Pulmonary artery endothelial cell (primary cell): ENCODE data around the gene TCEA2. TPM values are rescaled to one million over a fixed set of nuclear protein-coding genes. Genes with fewer than 3 reads are reported as not detected.

Experiments
- DNase-seq: peaks from one replicate; pipeline ENCODE4 v3.0.0-alpha.2; 2011; ENCODE audit warnings: low read depth, low spot score
- total RNA-seq: library from RNA; depleted of rRNA; stranded (reverse); fragments of >200 nt; gene quantifications from 2 replicates; pipeline ENCODE4 v1.2.3, GENCODE V29; 2014

The TCEA2 gene
- total RNA-seq, 1 donor from 2014 or later = 27.8 TPM

GRCh38 chr20:64064145-64064698 lies 1.2 kb downstream of the TCEA2 start:
- DNase-seq = no peak

- no peak for DNase-seq
These were observed 2.3 kb downstream of the TCEA2 start for GRCh38 chr20:64065062-64065973.

GRCh38 chr20:64065974-64066343 lies 3.0 kb downstream of the TCEA2 start:
- no peak for DNase-seq

GRCh38 chr20:64067005-64067632 lies 4.1 kb downstream of the TCEA2 start:
- no peak for DNase-seq

DNA sequence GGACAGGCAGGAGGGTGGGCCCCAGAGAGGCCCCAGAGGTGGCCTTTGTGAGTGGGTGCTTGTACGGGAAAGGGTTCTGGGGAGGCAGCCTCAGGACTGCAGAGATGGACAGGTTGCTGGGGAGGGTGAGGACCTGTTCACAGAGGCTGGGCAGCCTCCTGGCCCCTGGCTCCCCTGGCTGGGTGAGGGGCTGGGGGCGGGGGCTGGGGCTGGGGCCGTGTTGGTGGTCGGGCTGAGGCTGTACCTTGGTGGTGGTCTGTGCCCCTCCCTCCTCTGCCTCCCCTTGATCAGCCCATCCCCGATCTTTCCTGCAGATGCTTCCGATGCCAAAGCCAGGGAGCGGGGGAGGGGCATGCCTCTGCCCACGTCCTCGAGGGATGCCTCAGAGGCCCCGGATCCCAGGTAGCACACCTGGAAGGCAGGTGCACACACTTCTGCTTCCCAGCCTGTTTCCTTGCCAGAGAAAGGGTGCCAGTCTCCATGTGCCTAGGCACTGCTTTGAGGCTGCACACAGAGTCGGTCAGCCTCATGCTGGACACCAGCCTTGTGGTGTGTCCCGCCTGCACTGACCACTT lies 4.8 kb downstream of the TCEA2 start:
- no peak for DNase-seq

DNA sequence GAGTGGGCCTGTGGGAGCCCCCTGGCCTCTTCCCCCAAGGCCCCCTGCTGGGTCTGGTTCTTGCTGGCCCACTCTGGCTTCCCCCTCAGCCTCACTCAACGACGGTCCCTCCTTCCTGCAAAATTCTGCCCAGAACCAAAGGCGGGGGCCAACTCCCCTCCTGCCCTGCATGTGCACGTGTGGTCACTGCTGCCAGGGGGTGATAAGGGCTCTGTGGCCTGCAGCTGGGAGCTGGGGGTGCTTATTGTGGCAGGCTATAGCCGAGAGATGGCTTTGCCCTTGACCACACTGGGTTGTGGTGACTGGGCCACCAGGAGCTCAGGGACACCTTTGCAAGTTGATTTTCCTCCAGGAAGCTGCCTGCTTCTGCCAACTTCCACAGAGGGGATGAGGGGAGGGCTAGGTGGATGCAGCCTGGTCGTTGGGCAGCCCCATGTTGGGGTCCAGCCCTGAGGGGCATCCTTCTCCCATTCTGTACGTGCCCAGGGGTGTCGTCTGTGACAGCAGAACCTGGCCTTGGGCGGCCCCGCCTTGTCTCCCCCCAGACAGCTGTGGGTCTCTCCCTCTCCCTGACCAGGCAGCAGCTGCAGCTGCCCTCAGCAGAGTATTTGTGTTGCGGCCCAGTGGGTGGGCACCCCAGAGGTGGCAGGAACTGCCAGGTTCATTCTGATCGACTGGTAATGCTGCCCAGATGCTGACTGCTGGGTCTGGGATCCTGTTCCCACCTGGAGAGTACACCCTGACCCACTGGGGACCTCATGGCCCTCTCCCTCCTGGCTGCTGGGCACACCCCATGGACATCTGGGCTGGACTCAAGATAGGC lies 5.6 kb downstream of the TCEA2 start:
- no peak for DNase-seq

DNA sequence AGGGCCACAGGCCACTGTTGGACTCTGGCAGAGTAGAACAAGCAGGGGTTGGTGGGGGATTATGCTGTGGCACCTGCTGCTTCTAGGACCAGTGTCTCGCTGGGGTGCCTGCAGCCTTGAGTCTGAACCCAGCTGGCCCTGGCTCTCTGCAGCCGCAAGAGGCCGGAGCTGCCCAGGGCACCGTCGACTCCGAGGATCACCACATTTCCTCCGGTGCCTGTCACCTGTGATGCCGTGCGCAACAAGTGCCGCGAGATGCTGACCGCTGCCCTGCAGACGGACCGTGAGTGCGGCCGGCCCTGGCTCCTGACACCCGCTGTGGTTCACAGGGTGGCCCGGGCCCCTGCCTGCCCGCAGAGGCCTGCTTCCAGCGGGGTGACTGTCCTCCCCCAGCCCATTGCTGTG lies 6.2 kb downstream of the TCEA2 start:
- no peak for DNase-seq

DNA sequence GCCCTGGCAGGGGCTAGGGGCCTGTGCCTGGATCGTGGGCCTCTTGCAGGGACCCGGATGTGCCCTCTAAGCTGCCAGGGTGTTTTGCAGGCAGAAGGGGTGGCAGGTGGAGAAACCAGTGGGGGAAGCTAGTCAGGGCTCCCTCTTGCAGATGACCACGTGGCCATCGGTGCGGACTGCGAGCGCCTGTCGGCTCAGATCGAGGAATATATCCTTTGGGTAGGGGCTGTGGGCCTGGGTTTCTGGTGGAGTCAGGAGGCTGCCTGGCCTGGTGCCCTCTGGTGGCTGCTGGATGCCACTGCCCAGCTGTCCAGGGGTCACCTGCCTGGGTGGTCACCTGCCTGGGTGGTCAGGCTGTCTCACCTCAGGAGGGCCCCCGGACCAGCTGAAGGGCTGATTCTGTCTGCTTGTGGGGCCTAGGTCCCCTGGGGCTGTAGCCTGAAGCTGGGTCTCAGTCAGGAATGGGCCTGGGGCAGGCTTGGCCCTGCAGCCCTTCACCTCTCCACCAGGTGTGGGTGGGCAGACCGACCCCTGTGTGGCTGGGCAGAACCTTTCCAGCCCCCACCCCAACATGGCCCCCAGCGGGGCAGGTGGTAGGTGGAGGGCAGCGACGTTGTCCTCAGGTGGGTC lies 6.7 kb downstream of the TCEA2 start:
- DNase-seq = no peak

- no peak for DNase-seq
These were observed 7.4 kb downstream of the TCEA2 start for GRCh38 chr20:64070244-64070993.

DNA sequence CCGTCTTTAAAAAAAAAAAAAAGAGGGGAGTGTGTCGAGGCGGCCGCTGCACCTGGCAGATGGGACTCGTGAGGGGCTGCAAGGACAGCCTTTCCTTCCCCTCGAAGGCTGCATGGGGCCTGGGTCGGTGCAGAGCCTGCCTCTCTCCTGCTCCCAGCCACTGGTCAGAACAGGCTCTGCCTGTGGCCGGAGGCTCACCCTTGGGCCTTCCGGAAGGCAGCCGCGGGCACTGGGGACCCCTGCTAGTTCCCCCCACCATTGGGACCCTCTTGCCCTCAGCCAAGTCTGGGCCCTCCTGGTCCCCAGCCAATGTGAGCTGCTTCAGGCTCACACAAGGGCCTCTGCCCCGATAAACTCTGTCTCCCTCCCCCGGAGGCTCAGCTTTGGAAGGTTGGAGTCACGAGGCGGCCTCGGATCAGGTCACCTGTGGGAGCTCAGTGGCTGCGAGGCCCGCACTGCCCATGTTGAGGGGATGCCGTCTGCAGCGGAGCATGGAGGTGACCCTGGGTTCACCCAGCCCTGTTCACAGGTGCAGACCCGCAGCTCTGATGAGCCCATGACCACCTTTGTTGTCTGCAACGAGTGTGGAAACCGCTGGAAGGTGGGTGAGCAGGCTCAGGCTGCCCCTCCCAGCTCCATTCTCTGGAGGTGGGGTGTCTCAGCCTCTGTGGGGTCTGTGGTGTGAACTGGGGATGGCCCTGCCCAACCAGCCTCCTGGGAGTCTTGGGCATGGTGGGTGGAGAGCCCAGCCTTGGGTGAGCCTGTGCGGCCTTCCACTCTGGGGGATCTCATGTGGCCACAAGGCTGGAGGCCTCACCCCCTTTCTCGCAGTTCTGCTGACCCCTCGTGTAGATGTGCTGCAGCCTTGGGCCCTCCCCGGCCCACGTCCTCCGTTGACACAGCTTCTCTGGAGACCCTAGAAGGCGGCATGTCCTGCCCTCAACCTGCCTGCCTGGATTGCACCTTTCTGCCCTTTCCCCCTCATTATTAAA lies 8.6 kb downstream of the TCEA2 start:
- DNase-seq = no peak

DNA sequence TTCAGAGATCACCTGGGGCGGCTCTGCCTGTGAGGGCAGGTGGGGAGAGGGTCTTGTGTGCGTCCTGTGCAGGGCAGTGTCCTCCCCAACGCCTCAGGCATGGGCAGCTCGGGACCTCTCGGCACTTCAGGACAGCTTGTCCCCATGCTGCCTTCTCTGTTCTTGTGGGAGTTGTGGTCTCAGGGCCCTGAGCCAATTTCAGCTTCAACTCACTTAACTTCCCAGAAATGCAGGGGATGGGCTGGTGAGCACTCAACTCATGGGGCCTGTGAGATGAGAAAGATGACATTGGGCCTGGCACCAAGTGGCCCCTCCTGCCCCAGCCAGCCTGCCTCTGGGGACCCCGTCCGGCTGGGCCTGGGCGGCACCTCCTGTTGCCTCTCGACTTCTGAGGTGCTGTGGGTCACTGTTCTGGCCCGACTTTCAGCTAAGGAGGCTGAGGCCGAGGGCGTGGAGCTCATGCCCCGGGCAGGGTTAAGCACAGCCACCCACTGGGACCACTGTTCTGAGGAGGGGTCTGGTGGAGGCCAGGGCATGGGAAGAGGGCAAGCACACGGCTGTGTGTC lies 9.6 kb downstream of the TCEA2 start:
- no peak for DNase-seq

GRCh38 chr20:64073476-64074183 lies 10.6 kb downstream of the TCEA2 start:
- DNase-seq = no peak

GRCh38 chr20:64074184-64074789 lies 11.3 kb downstream of the TCEA2 start:
- no peak for DNase-seq

DNA sequence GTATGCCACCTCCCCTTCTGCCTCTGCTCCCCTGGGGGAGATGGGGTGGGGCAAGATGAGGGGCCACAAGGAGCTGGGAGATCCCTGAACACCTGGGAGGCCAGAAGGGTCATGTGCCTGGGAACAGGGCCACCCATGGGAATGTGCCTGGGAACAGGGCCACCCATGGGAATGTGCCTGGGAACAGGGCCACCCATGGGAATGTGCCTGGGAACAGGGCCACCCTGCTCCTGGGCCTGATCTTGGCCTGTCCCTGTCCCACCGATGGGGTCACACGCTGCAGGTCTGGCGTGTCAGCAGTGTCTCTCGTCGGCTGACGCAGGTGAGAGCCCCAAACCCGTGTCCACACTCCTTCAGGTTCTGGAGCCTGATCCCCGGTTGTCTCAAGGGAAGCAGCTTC lies 12.0 kb downstream of the TCEA2 start:
- no peak for DNase-seq

DNA sequence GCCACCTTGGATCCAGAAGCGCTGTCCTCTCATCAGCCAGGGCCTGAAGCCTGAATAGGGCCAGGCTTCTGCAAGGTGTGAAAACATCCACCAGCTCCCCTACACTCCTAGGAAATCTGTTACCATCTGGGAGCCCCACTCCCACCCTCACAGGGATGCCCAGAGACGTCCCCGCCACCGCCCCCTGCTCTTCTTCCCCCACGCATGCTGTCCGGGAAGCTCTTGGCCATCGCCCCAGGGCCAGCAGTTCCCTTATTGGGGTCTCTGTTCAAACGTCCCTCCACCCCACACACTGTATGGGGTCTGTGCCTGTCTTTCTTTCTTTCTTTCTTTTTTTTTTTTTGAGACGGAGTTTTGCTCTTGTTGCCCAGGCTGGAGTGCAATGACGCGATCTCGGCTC lies 12.6 kb downstream of the TCEA2 start:
- DNase-seq = no peak

GRCh38 chr20:64076061-64076997 lies 13.3 kb downstream of the TCEA2 start:
- no peak for DNase-seq
